Esophagus muscularis mucosa (tissue), 3 donors: Measurements from ENCODE around the gene RXFP1.

Experiments used
- CTCF ChIP-seq, 3 experiments: fragments of 200-600 bp in 2 of 3; fragments of 450-650 bp in 1 of 3; sonication (generic) in 2 of 3; IDR thresholded peaks; one replicate each; pipeline ENCODE4 v1.5.1; 2017 to 2019; ENCODE audit warnings: antibody characterized with exemption in 3 of 3, mild to moderate bottlenecking in 2 of 3, moderate library complexity in 1 of 3
- EP300 ChIP-seq: sonication (generic); formaldehyde crosslinking; IDR thresholded peaks from one replicate; pipeline ENCODE4 v1.6.1; 2017; ENCODE audit warnings: antibody characterized with exemption

DNA sequence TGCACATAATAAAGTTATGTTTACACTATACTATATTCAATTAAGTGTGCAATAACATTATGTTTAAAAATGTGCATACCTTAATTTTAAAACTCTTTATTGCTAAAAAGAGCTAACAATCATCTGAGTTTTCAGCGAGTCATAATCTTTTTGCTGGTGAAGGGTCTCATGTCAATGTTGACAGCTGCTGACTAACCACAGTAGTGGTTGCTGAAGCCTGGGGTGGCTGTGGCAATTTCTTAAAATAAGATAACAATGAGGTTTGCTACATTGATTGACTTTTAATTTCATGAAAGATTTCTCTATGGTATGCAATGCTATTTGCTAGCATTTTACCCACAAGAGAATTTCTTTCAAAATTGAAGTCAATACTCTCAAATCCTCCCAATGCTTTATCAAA is 91.4 kb downstream of the RXFP1 start:
- no peak for TF ChIP-seq CTCF (IDR thresholded peaks at IDR 0.05)
- no peak for TF ChIP-seq EP300
